Kidney capillary endothelial cell (primary cell): ENCODE data around the gene SAMD13.
"Not testable (repeated sequence)": the region's sequence is repeated elsewhere in the genome, so short reads cannot be mapped to it uniquely, and the experiment has no call there.

Experiments
- DNase-seq: peaks from one replicate; pipeline ENCODE4 v3.0.0-alpha.2; 2018; ENCODE audit warnings: low spot score

SAMD13 gene

DNA sequence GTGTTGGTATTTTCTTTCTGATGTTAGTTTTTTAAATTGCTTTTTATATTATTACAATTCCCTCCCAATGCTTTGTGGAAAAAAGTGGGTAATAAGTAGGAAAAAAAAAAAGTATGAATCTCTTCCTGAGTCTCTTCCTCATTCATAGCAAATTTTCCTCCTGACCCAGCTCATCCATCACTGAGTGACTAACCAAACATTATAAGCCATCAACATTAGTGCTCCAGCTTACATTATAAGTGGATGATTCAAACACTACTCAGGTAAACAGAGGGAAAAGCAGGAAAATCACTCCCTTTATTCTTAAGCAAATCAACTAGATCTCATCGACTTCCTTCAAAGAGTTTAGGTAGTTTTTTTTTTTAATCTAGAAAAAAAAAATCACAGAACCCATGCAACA, 15.4 kb upstream of the SAMD13 start:
- DNase-seq: no peak

- DNase-seq: not testable (repeated sequence)
Measured at GRCh38 chr1:84287389-84287788, 14.1 kb upstream of the SAMD13 start.

- no peak for DNase-seq
Measured at GRCh38 chr1:84289169-84289785, 12.2 kb upstream of the SAMD13 start.

DNA sequence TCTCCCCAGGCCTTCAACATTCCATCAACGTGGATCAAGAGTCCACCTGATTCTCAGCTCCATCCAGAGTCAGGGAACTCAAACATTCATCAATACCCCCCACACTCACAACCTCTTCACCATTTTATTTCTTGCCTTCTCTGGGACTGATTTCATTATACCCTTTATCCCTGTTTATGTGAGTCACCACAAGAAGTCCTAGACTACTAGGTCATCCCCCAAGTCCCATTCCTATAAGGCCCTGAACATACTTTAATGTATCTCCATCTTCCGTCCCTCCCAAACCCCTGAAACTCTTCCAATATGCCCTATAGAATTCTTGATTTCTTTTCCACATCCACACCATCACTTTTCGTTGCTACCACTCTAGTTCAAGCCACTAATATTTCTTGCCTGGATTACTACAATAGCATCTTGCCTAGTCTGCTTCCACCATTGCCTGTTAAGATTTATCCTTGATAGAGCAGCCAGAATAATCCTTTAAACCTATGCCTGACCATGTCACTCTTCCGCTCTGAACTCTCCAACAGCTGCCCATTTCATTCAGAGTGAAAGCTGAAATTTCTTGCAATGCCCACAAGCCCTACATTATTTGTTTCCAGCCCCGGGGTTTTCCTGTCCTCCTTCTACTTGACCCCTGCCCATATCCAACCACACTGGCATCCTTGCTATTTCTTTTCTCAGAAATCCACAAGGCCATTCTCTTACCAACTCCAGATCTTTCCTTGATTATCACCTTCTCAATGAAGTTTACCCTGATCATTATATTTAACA, 9.4 kb upstream of the SAMD13 start:
- no peak for DNase-seq

- no peak for DNase-seq
Measured at GRCh38 chr1:84293766-84294165, 7.7 kb upstream of the SAMD13 start.

DNA sequence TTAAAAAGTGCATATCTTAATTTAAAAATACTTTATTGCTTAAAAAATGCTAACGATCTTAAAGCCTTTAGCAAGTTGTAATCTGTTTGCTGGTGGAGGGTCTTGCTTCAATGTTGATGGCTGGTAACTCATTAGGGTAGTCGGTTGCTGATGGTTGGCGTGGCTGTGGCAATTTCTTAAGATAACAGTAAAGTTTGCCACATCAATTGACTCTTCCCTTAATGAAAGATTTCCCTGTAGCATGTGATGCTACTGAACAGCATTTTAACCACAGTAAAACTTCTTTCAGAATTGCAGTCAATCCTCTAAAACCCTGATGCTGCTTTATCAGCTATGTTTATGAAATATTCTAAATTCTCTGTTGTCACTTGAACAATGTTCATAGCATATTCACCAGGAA, 6.8 kb upstream of the SAMD13 start:
- no peak for DNase-seq

DNA sequence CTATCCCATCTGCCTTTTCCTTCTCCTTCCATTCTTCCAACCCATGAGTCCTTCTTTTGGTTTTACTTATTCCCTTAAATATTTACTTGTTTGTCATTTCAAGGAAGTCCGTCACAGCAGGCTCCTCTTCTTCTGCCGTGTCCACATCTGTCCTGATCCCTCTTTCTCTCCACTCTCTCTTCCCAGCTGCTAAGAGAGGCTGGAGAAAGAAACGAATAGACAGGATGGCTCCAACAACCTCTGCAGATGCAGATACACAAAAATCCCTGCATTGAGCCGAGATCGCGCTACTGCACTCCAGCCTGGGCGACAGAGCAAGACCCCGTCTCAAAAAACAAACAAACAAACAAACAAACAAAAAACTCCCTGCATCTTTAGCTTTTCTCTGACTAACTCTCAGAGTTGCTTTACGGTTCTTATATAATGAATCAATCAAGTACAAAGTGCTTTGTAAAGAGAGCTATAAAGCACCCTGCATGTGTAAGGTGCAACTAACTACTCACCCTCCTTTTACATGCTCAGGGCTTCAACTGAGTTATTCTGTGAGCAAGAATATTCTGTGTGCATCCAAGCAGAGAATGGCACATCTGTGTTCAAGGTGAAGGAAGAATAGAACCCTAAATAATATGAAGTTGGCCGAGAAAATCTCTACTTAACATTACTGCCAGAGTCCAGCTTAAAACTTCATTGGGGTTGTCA, 3.8 kb upstream of the SAMD13 start:
- DNase-seq: no peak

GRCh38 chr1:84298328-84298683, 3.2 kb upstream of the SAMD13 start:
- peak; percentile 31 for DNase-seq

GRCh38 chr1:84298684-84299535, 2.6 kb upstream of the SAMD13 start:
- DNase-seq: peak; percentile 34

- peak; percentile 23 for DNase-seq
Measured at GRCh38 chr1:84299536-84300170, 1.9 kb upstream of the SAMD13 start.

DNA sequence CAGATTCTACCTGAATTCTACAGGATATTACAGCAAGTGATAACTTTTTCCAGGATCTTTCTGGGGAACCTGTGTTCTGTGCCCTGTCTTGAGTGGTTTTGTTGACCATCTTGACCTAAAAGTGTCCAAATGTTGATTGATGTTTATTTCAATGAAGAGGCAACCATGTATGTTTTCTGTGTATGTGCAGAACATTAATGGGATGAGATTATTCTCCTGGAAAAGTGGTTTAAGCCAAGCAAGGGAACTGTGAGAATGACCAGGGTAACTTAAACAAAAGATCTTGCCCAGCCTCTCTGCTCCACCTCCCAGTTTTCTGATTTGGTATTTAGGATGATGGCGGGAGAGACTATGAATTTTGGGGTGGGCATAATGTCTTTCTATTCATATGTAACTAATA, 1.0 kb upstream of the SAMD13 start:
- peak; percentile 4 for DNase-seq

GRCh38 chr1:84301785-84302385, 377 bp downstream of the SAMD13 start:
- peak; percentile 16 for DNase-seq

- peak; percentile 26 for DNase-seq
Measured at GRCh38 chr1:84303314-84303830, 1.9 kb downstream of the SAMD13 start.

DNA sequence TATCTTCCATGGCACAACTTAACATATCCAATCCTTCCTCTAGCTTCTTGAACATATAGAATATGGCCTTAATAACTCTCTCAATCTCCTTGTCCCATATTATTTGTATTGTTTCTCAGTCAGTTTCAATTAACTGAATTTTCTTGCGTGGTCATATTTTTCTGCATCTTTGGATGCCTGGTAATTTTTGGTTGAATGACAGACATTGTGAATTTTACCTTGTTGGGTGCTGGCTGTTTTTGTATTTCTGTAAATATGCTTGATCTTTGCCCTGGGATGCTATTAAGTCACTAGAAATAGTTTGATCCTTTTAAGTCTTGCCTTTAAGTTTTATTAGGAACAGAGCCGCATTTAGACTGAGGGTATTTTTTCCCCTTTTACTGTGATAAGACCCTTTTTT, 5.9 kb downstream of the SAMD13 start:
- no peak for DNase-seq

DNA sequence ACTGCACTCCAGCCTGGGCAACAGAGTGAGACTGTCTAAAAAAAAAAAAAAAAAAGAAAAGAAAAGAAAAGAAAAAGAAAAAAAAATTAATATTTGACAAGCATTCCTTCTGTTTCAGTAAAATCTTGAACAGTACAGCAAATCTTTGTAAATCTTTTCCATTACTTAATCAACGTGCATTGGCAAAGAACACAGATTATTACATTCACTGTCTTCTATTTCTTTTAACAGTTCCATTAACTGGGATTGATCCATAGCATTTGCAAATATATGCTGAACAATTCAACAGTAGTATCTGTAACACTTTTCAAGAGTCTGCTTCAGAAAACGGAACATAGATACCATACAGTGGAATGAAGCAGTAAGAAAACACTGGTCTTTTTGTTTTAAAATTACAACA, 9.8 kb downstream of the SAMD13 start:
- no peak for DNase-seq

GRCh38 chr1:84319662-84320061, 18.2 kb downstream of the SAMD13 start:
- DNase-seq: no peak

DNA sequence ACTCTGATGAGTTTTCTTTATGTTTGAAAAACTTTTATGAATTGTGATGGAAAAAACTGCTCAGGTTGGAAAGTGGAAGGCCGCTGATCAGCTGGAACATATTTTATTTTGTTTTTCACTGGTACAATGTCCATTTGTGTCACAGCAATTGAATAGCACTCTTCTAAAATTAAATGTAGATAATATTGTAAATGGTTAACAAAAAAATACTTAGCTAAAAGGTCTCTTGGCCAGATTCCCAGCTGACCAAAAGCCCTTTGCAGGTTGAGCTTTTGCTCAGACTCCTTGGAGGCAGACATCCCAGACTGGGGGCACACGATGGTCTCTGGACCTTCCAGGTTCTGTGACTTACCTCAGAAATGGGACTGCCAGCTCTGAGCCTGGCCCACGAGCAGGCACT, 26.3 kb downstream of the SAMD13 start:
- no peak for DNase-seq

DNA sequence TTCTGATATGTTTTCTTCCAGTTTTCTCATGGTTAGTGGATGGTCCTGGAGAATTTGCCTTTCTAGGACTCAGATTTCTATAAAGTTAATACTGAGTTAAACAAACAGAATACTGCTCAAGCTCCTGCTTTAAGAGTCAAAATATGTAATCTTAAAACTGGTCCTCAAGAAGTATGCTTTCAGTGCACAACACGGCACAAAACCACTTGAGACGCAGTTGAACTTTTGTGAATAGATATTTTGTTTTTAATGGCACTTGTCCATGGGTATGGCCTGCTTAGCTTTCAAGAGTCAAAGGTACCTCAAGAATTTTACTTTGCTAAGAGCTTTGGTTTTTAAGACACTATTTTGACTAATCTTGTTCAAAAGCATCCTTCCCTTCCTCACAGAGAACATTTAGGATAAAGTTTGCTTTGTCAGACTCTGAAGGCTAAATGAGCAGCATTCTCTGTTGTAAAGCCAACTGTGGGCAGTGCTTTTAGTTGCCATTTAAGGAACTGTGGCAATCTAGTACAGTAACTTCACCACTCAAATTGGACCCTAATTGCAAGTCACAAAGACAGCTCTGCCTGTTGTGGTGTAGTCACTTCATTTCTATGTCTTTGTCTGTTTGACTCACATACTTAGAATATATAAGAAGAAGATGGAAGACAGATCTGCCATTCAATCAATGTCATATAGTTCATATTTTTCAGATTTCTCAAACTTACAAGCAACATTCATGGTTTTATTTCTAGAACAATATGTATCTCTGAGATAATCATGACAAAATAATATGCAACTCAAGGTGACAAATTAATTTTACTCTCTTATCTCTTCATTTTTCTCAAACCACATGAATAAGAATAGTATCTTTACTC, 28.8 kb downstream of the SAMD13 start:
- DNase-seq: no peak

- no peak for DNase-seq
Measured at GRCh38 chr1:84339503-84339902, 38.0 kb downstream of the SAMD13 start.

GRCh38 chr1:84344286-84344685, 42.8 kb downstream of the SAMD13 start:
- no peak for DNase-seq
